IMR-90 (cell line): ENCODE data around the gene C1QL4. TPM values are rescaled to one million over a fixed set of nuclear protein-coding genes. Genes with fewer than 3 reads are reported as not detected.

Experiments used
- ATAC-seq: fragments of 200-7000 bp; cut with Tn5 transposase; 2 replicates; pipeline ENCODE4 v1.9.1; 2020; ENCODE audit warnings: low read depth, mild to moderate bottlenecking, moderate library complexity
- BruUV-seq: library from RNA; stranded (reverse); fragments of 400-500 nt; replicated peaks from 2 replicates; lab custom pipeline; 2021; lab: Mats Ljungman, UMichigan
- CTCF ChIA-PET: fragments of 300-600 bp; formaldehyde crosslinking; extraction: SDS; loops from one replicate; lab custom pipeline; 2021; ENCODE audit warnings: antibody characterized with exemption; lab: Yijun Ruan, JAX
- POLR2A ChIA-PET: fragments of 300-600 bp; sonication (Branson Sonifier 250); formaldehyde crosslinking; loops from one replicate; lab custom pipeline; 2022; ENCODE audit warnings: antibody characterized with exemption; ENCODE audit not compliant: unreplicated experiment; lab: Charles Lee
- DNase-seq: peaks from one replicate; pipeline ENCODE4 v3.0.0; 2013
- H2AFZ ChIP-seq: replicated peaks from 2 replicates; pipeline ENCODE3; 2013; ENCODE audit warnings: low read length, mild to moderate bottlenecking; ENCODE audit not compliant: poor library complexity
- H2AK5ac ChIP-seq: 2 replicates; pipeline ENCODE4 v1.6.1; 2013; ENCODE audit warnings: low read depth, low read length, inconsistent platforms
- H2AK9ac ChIP-seq: replicated peaks from 2 replicates; pipeline ENCODE3; 2013; ENCODE audit warnings: mild to moderate bottlenecking, low read depth, low read length, moderate library complexity; ENCODE audit not compliant: poor library complexity
- H2BK120ac ChIP-seq: 2 replicates; pipeline ENCODE4 v1.6.1; 2013; ENCODE audit warnings: low read depth, low read length, inconsistent platforms
- H2BK15ac ChIP-seq: 3 replicates; pipeline ENCODE4 v1.6.1; 2013; ENCODE audit warnings: low read depth, low read length, inconsistent platforms
- H2BK20ac ChIP-seq: 2 replicates; pipeline ENCODE4 v1.6.1; 2013; ENCODE audit warnings: low read depth, mild to moderate bottlenecking, inconsistent platforms, low read length, moderate library complexity
- H2BK5ac ChIP-seq: 2 replicates; pipeline ENCODE4 v1.6.1; 2013; ENCODE audit warnings: mild to moderate bottlenecking, low read depth, low read length, inconsistent platforms; ENCODE audit not compliant: poor library complexity, severe bottlenecking
- H3K14ac ChIP-seq: replicated peaks from 2 replicates; pipeline ENCODE4 v1.6.1; 2013; ENCODE audit warnings: low read depth, low read length, inconsistent platforms
- H3K18ac ChIP-seq: 2 replicates; pipeline ENCODE4 v1.6.1; 2013; ENCODE audit warnings: low read depth, low read length, control low read depth
- H3K23ac ChIP-seq: 2 replicates; pipeline ENCODE4 v1.6.1; 2013; ENCODE audit warnings: low read depth, low read length, inconsistent platforms
- H3K27ac ChIP-seq: 2 replicates; pipeline ENCODE4 v1.5.1; 2013; ENCODE audit warnings: mild to moderate bottlenecking, control low read depth, low read length; ENCODE audit not compliant: insufficient read depth
- H3K27me3 ChIP-seq: 2 replicates; pipeline ENCODE4 v1.6.1; 2013; ENCODE audit warnings: low read length; ENCODE audit not compliant: control insufficient read depth, insufficient read depth
- H3K36me3 ChIP-seq: 2 replicates; pipeline ENCODE4 v1.6.1; 2013; ENCODE audit warnings: low read length, mixed read lengths; ENCODE audit not compliant: control insufficient read depth, insufficient read depth
- H3K4ac ChIP-seq: 2 replicates; pipeline ENCODE4 v1.6.1; 2013; ENCODE audit warnings: low read depth, low read length, inconsistent platforms
- H3K4me1 ChIP-seq: 2 replicates; pipeline ENCODE4 v1.6.1; 2013; ENCODE audit warnings: low read length, mixed read lengths; ENCODE audit not compliant: control insufficient read depth, insufficient read depth
- H3K4me2 ChIP-seq: 2 replicates; pipeline ENCODE4 v1.6.1; 2013; ENCODE audit warnings: low read depth, mild to moderate bottlenecking, control low read depth, low read length, moderate library complexity
- H3K4me3 ChIP-seq: 2 replicates; pipeline ENCODE4 v1.5.1; 2013; ENCODE audit warnings: low read depth, mild to moderate bottlenecking, control low read depth, low read length, moderate library complexity; ENCODE audit not compliant: insufficient read depth
- H3K56ac ChIP-seq: 2 replicates; pipeline ENCODE4 v1.6.1; 2013; ENCODE audit warnings: low read length, inconsistent platforms; ENCODE audit not compliant: insufficient read depth; ENCODE audit errors: extremely low read depth
- H3K79me1 ChIP-seq, 2 experiments: 2 replicates each; pipeline ENCODE4 v1.6.1; 2013; ENCODE audit warnings: low read length in 2 of 2, inconsistent platforms in 1 of 2, low read depth in 1 of 2
- H3K9ac ChIP-seq: 2 replicates; pipeline ENCODE4 v1.6.1; 2013; ENCODE audit warnings: low read depth, low read length, control low read depth
- H3K9me1 ChIP-seq: 2 replicates; pipeline ENCODE4 v1.6.1; 2013; ENCODE audit warnings: low read length, inconsistent platforms; ENCODE audit not compliant: insufficient read depth
- H3K9me3 ChIP-seq: 2 replicates; pipeline ENCODE4 v1.6.1; 2013; ENCODE audit warnings: low read length; ENCODE audit not compliant: control insufficient read depth, insufficient read depth
- H4K20me1 ChIP-seq: 2 replicates; pipeline ENCODE4 v1.6.1; 2013; ENCODE audit warnings: low read length, inconsistent platforms; ENCODE audit not compliant: insufficient read depth
- H4K5ac ChIP-seq: 2 replicates; pipeline ENCODE4 v1.6.1; 2013; ENCODE audit warnings: mild to moderate bottlenecking, low read depth, low read length, control low read depth
- H4K8ac ChIP-seq, 2 experiments: 2 replicates each; pipeline ENCODE4 v1.6.1; 2013; ENCODE audit warnings: low read depth in 2 of 2, low read length in 2 of 2, control low read depth in 1 of 2, inconsistent platforms in 1 of 2
- H4K91ac ChIP-seq: 2 replicates; pipeline ENCODE4 v1.6.1; 2013; ENCODE audit warnings: low read depth, low read length, inconsistent platforms; ENCODE audit not compliant: insufficient read depth
- BHLHE40 ChIP-seq: fragments of 150-350 bp; IDR thresholded peaks from 2 replicates; pipeline ENCODE4 v1.6.1; 2016; ENCODE audit warnings: mild to moderate bottlenecking, low read depth, low read length
- CEBPB ChIP-seq: IDR thresholded peaks from 2 replicates; pipeline ENCODE4 v1.6.1; 2012; ENCODE audit warnings: low read depth, low read length, improper control_type of control experiment
- CHD1 ChIP-seq: IDR thresholded peaks from 2 replicates; pipeline ENCODE4 v1.6.1; 2012; ENCODE audit warnings: low read depth, low read length, improper control_type of control experiment
- CTCF ChIP-seq: conservative IDR thresholded peaks from 2 replicates; pipeline ENCODE4 v1.5.1; 2012; ENCODE audit warnings: mild to moderate bottlenecking, low read depth, low read length, improper control_type of control experiment
- ELK1 ChIP-seq: fragments of 150-350 bp; IDR thresholded peaks from 2 replicates; pipeline ENCODE4 v1.6.1; 2016; ENCODE audit warnings: low read depth, mild to moderate bottlenecking, low read length, moderate library complexity, borderline replicate concordance
- FOS ChIP-seq: fragments of 150-350 bp; IDR thresholded peaks from 2 replicates; pipeline ENCODE4 v1.6.1; 2016; ENCODE audit warnings: low read depth, low read length
- MAZ ChIP-seq: IDR thresholded peaks from 2 replicates; pipeline ENCODE4 v1.6.1; 2012; ENCODE audit warnings: low read depth, mild to moderate bottlenecking, low read length, improper control_type of control experiment, moderate library complexity, borderline replicate concordance
- MXI1 ChIP-seq: IDR thresholded peaks from 2 replicates; pipeline ENCODE4 v1.6.1; 2012; ENCODE audit warnings: low read depth, mild to moderate bottlenecking, low read length, moderate library complexity, borderline replicate concordance
- RAD21 ChIP-seq: IDR thresholded peaks from 2 replicates; pipeline ENCODE4 v1.6.1; 2012; ENCODE audit warnings: low read length, improper control_type of control experiment
- RCOR1 ChIP-seq: IDR thresholded peaks from 2 replicates; pipeline ENCODE4 v1.6.1; 2012; ENCODE audit warnings: mild to moderate bottlenecking, low read length, improper control_type of control experiment; ENCODE audit not compliant: insufficient replicate concordance
- WGBS, 2 experiments: methylation state at CpG; one replicate each; pipeline versions ENCODE4 v1.1.5 to v1.1.7; 2013; ENCODE audit warnings: missing lambda C conversion rate in 2 of 2; ENCODE audit not compliant: insufficient read length in 1 of 2; ENCODE audit errors: extremely low coverage in 2 of 2; 5-methylcytosine and 5-hydroxymethylcytosine counted together
- dilution Hi-C: fragments of 300-500 bp; cut with HindIII; formaldehyde crosslinking; loops from one replicate; pipeline ENCODE4 v1.14.3; 2018; ENCODE audit warnings: low sequenced_read_pairs; ENCODE audit not compliant: unreplicated experiment
- in situ Hi-C: fragments of 300-500 bp; cut with MboI; formaldehyde crosslinking; loops from 3 replicates; pipeline ENCODE4 v1.14.3; 2019; ENCODE audit warnings: low sequenced_read_pairs, inconsistent platforms, mixed read lengths
- intact Hi-C: fragments of 100-400 bp; cut with micrococcal nuclease; formaldehyde crosslinking; loops from 2 replicates; pipeline ENCODE4 v1.10.0; 2022
- polyA plus RNA-seq, 3 experiments: library from polyadenylated mRNA; depleted of rRNA; stranded (reverse); fragments of >200 nt; gene quantifications; 2 replicates each; pipeline ENCODE4 v1.2.3, GENCODE V29; 2012; ENCODE audit warnings: low replicate concordance in 1 of 3
- total RNA-seq: library from RNA; depleted of rRNA; stranded (reverse); fragments of >200 nt; gene quantifications from 2 replicates; pipeline ENCODE4 v1.2.3, GENCODE V29; 2012

The C1QL4 gene
- total and polyA plus RNA-seq, 2 of the 4 experiments (the other 2 are of a cell fraction): 0.18 to 0.46 TPM

- no peak for TF ChIP-seq BHLHE40
These were observed 8.2 kb upstream of the C1QL4 start (continued) for GRCh38 chr12:49345051-49345824.

- H3K4me1 ChIP-seq: peaks cover 20% of the 10 kb centered on the region
- no peak overlapping the region for H3K4me3 ChIP-seq
These were observed 7.6 kb upstream of the C1QL4 start for GRCh38 chr12:49344486-49345050.

More at GRCh38 chr12:49344486-49345050, 7.6 kb upstream of the C1QL4 start:
- H2BK5ac ChIP-seq: no peak overlapping the region
- H4K20me1 ChIP-seq: 0 out of 2 replicates have a peak, but pooled peaks cover 5% of the 10 kb centered on the region
- H3K79me1 ChIP-seq: peaks cover 5 to 17% of the 10 kb centered on the region in 2 experiments; a peak in 2 of 4 replicates
- no peak overlapping the region for H2BK20ac ChIP-seq
- peaks cover 70% of the 10 kb centered on the region for H3K27me3 ChIP-seq
- no peak overlapping the region for H3K14ac ChIP-seq
- in situ Hi-C loops (no loop called here), dilution Hi-C loops (no loop called here), intact Hi-C loops (no loop called here)
- no peak overlapping the region for H4K8ac ChIP-seq
- no peak overlapping the region for H3K23ac ChIP-seq
- no peak overlapping the region for H2AFZ ChIP-seq
- H3K18ac ChIP-seq: no peak overlapping the region
- no peak overlapping the region for H3K9ac ChIP-seq
- WGBS, 2 experiments: no CpG with 5 or more reads among the region's 15 CpGs
- H2BK15ac ChIP-seq: no peak overlapping the region
- POLR2A ChIA-PET: no interaction called here
- H3K4ac ChIP-seq: no peak overlapping the region
- DNase-seq: no peak
- CTCF ChIA-PET: no interaction called here
- no peak for TF ChIP-seq RCOR1
- TF ChIP-seq RAD21: no peak
- no peak for TF ChIP-seq CTCF
- no peak for TF ChIP-seq FOS
- no peak for TF ChIP-seq CHD1
- TF ChIP-seq MXI1: no peak
- no peak for TF ChIP-seq CEBPB
- TF ChIP-seq BHLHE40: no peak
- no peak for TF ChIP-seq ELK1
- no peak for TF ChIP-seq MAZ
- no peak overlapping the region for H4K5ac ChIP-seq
- no peaks in the 10 kb centered on the region for H3K9me3 ChIP-seq
- peaks cover 8% of the 10 kb centered on the region; the same call in 1 of the 2 replicates for H3K9me1 ChIP-seq
- H2AK5ac ChIP-seq: no peak overlapping the region
- no peak for ATAC-seq
- H3K36me3 ChIP-seq: no peaks in the 10 kb centered on the region
- no peak overlapping the region for H3K4me2 ChIP-seq
- H4K91ac ChIP-seq: no peak overlapping the region
- H2BK120ac ChIP-seq: no peak overlapping the region
- BruUV-seq: no TSS peak
- no peak overlapping the region for H2AK9ac ChIP-seq
- no peak overlapping the region for H3K56ac ChIP-seq
- no peak overlapping the region for H3K27ac ChIP-seq
